Naive B cell (primary cell): ENCODE data around the gene CCDC106. TPM values are rescaled to one million over a fixed set of nuclear protein-coding genes. Genes with fewer than 3 reads are reported as not detected.

Experiments used
- ATAC-seq, 2 donors: fragments of 150-1000 bp; cut with Tn5 transposase; 2 replicates each; pipeline ENCODE4 v1.10.0; 2021; ENCODE audit warnings: low read depth in 2 of 2, mild to moderate bottlenecking in 2 of 2, moderate library complexity in 2 of 2
- DNase-seq: peaks from one replicate; pipeline ENCODE4 v3.0.0; 2022
- H3K27ac Mint-ChIP-seq, 6 donors: one replicate each; pipeline ENCODE4 v1.8.0; 2020 to 2022; ENCODE audit warnings: mild to moderate bottlenecking in 6 of 6, mixed read lengths in 6 of 6, moderate library complexity in 5 of 6, inconsistent platforms in 2 of 6
- H3K27me3 Mint-ChIP-seq, 3 donors: one replicate each; pipeline ENCODE4 v1.8.0; 2021 to 2022; ENCODE audit warnings: mixed read lengths in 3 of 3, mild to moderate bottlenecking in 1 of 3
- H3K36me3 Mint-ChIP-seq, 2 donors: one replicate each; pipeline ENCODE4 v1.8.0; 2020 to 2022; ENCODE audit warnings: mixed read lengths in 2 of 2, inconsistent platforms in 1 of 2, mild to moderate bottlenecking in 1 of 2
- H3K4me1 Mint-ChIP-seq, 3 donors: one replicate each; pipeline ENCODE4 v1.8.0; 2020 to 2022; ENCODE audit warnings: mixed read lengths in 3 of 3, inconsistent platforms in 1 of 3, mild to moderate bottlenecking in 1 of 3, moderate library complexity in 1 of 3
- H3K4me3 Mint-ChIP-seq, 8 donors: one replicate each; pipeline ENCODE4 v1.8.0; 2020 to 2022; ENCODE audit warnings: mild to moderate bottlenecking in 8 of 8, mixed read lengths in 8 of 8, moderate library complexity in 8 of 8, inconsistent platforms in 2 of 8
- H3K9me3 Mint-ChIP-seq, 7 donors: one replicate each; pipeline ENCODE4 v1.8.0; 2020 to 2022; ENCODE audit warnings: mixed read lengths in 7 of 7, mild to moderate bottlenecking in 5 of 7, inconsistent platforms in 2 of 7, moderate library complexity in 1 of 7
- polyA plus RNA-seq, 6 donors: library from polyadenylated mRNA; unstranded; fragments of 300-500 nt; fragmentation: Illumina TruSeq; gene quantifications; one replicate each; pipeline ENCODE4 v1.2.3, GENCODE V29; 2021; ENCODE audit warnings: low read depth in 6 of 6

Gene CCDC106
- polyA plus RNA-seq, 6 donors from 2014 or later, result 8.1 to 13.0 (median 9.7) TPM

DNA sequence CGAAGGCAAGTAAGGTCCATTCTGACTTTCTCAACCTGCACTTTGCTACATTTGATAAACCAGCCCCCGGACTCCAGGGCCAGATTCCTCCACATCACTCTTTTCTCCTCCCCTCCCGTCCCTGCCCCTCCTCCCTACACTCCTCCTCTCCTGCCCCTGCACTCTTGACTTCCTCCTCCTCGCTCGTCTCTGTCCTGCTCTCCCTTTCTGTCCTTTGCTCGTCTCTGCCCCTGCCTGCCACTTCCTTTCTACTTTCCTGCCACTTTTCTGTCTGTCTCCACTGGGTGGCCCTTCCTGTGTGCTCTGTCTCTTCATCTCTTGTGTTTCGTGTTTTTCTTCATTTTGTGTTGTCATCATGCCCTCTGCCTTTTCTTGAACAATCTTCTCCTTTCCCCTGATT is 13.8 kb downstream of the CCDC106 start:
- DNase-seq, result no peak
- no peaks in the 10 kb centered on the region for H3K27me3 Mint-ChIP-seq
- H3K9me3 Mint-ChIP-seq, result no peaks in the 10 kb centered on the region
- H3K4me1 Mint-ChIP-seq, result peaks cover 42 to 59% (median 47%) of the 10 kb centered on the region in 3 donors
- peak overlapping the region in 1 of 6 donors; percentile 84 for H3K27ac Mint-ChIP-seq
- ATAC-seq, result no peak
- H3K36me3 Mint-ChIP-seq, result peaks cover 7 to 38% of the 10 kb centered on the region in 2 donors
- peak overlapping the region in 2 of 8 donors; percentile 62 to 70 for H3K4me3 Mint-ChIP-seq

DNA sequence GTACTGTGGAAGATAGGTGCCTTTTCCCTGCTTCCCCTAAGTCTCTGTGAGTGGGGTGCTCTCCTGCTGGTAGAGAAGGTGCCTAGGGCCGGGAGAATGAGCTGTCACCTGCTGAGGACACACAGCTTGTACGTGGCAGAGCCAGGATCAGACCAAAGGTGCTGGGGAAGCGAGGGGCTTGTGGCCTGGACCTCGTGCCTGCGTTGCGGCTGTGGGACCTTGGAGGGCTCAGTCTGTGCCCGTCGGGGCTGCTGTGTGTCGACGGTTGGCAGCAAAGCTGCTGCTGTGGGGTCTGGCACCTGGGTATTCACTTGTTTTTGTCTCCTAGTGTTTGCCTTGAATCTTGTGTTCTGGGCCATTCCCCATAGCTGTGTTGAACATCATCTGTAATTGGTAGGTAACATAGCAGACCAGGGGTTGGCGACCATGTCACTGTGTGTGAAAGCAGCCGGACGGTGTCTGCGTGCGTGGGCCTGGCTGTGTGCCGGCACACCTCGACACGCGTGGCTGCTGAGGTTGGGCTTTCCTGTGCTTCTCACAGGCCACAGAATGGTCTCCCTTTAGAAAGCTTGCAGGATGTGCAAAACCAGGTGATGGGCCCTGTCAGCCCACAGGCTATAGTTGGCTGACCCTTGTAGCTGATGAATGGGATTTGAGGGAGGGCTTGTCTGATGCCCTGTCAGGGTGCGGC is 16.0 kb downstream of the CCDC106 start:
- Mint-ChIP-seq H3K9me3 (no peaks in the 10 kb centered on the region), H3K27me3 (no peaks in the 10 kb centered on the region), H3K4me3 (no peak overlapping the region), H3K36me3 (peaks cover 7 to 38% of the 10 kb centered on the region in 2 donors), H3K27ac (no peak overlapping the region), H3K4me1 (peaks cover 30 to 53% (median 38%) of the 10 kb centered on the region in 3 donors)
- ATAC-seq, result no peak
- DNase-seq, result no peak

DNA sequence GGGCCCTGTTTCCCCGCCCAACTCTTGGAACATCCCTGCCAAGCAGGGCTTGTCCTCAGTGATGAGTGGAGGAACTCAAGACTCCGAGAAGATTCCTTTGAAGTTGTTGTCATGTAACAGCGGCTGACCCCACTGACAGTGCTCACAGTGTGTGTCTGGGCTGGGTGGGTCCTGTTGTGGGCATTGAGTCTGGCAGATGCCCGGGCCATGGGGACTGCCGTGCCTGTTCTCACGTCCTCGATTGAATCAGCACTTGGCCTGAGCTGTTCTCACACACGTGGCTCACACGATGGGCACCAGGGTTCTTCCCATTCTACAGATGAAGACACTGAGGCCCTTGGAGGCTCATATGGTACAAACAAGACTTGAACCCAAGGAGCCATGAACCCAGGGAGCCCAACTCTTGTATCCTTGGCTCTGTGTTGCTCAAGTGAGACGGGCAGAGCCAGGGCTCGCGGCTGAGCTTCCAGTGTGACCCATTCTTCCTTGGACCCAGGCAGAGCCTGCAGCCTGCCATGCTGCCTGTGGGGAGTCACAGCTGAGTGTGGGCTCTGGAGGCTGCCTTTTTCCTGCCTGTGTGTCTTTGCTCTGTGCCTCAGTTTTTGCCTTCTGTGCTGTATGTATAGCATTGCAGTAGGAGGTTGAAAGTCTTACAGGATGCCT is 18.5 kb downstream of the CCDC106 start:
- DNase-seq (no peak), ATAC-seq (no peak)
- H3K4me3 Mint-ChIP-seq, result no peak overlapping the region
- no peaks in the 10 kb centered on the region for H3K9me3 Mint-ChIP-seq
- peaks cover 7 to 29% of the 10 kb centered on the region in 2 donors for H3K36me3 Mint-ChIP-seq
- H3K27me3 Mint-ChIP-seq, result no peaks in the 10 kb centered on the region
- peak overlapping the region in 2 of 6 donors; percentile 32 to 49 for H3K27ac Mint-ChIP-seq
- H3K4me1 Mint-ChIP-seq, result peaks cover 30 to 54% (median 35%) of the 10 kb centered on the region in 3 donors

DNA sequence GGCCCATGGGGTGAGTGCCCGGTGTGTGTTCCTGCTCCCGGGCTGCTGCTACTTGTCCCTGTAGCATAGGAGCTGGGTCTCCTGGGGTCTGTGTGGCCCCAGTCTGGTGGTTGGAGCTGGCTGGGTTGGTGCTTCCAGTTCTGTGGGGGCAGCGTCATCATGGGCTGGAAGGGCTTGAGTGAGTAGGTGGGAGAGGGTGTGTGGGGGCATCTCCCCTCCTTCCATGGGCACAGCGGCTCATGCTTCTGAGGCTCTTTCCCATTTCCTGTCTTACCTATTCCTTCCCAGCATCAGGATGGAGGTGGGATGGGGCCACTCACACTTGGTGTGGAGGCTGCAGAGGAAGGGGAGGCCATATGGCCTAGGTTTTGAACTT is 19.0 kb downstream of the CCDC106 start:
- Mint-ChIP-seq H3K27ac (peak overlapping the region in 1 of 6 donors; percentile 32), H3K4me3 (peak overlapping the region in 1 of 8 donors; percentile 24), H3K27me3 (no peaks in the 10 kb centered on the region), H3K36me3 (peaks cover 7 to 24% of the 10 kb centered on the region in 2 donors), H3K4me1 (peaks cover 30 to 53% (median 32%) of the 10 kb centered on the region in 3 donors), H3K9me3 (no peaks in the 10 kb centered on the region)
- DNase-seq (no peak), ATAC-seq (no peak)

DNA sequence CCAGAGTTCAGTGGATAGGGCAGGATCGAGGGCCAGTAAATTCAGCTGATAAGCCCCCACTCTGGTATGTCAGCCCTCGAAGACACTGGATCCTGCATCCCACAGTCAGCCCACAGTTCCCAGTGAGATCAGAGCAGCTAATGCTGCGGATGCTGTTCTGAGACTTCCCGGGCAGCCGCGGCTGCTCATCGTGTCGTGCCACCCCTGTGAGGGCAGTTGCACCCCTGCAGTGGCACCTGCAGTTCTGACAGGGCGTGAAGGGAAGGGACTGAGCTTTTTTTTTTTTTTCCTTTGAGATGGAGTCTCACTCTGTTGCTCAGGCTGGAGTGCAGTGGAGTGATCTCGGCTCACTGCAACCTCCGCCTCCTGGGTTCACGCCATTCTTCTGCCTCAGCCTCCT is 19.5 kb downstream of the CCDC106 start:
- peak overlapping the region in 2 of 6 donors; percentile 41 to 49 for H3K27ac Mint-ChIP-seq
- no peak for ATAC-seq
- peaks cover 28 to 53% (median 31%) of the 10 kb centered on the region in 3 donors for H3K4me1 Mint-ChIP-seq
- no peaks in the 10 kb centered on the region for H3K27me3 Mint-ChIP-seq
- H3K4me3 Mint-ChIP-seq, result peak overlapping the region in 1 of 8 donors; percentile 24
- no peaks in the 10 kb centered on the region for H3K9me3 Mint-ChIP-seq
- DNase-seq, result no peak
- peaks cover 7 to 18% of the 10 kb centered on the region in 2 donors for H3K36me3 Mint-ChIP-seq

- no peak for ATAC-seq
- Mint-ChIP-seq H3K4me1 (peaks cover 23 to 49% (median 29%) of the 10 kb centered on the region in 3 donors), H3K27ac (peak overlapping the region in 1 of 6 donors; percentile 41), H3K27me3 (no peaks in the 10 kb centered on the region), H3K4me3 (no peak overlapping the region), H3K36me3 (peaks cover 3 to 14% of the 10 kb centered on the region in 2 donors), H3K9me3 (no peaks in the 10 kb centered on the region)
- DNase-seq, result no peak
These were observed 19.9 kb downstream of the CCDC106 start for GRCh38 chr19:55667958-55668357.

GRCh38 chr19:55668603-55669348 is 20.8 kb downstream of the CCDC106 start:
- H3K9me3 Mint-ChIP-seq, result no peaks in the 10 kb centered on the region
- peaks cover 18 to 47% (median 34%) of the 10 kb centered on the region in 3 donors for H3K4me1 Mint-ChIP-seq
- H3K36me3 Mint-ChIP-seq, result peaks cover 0 to 6% of the 10 kb centered on the region in 2 donors
- no peak for ATAC-seq
- DNase-seq, result no peak
- no peaks in the 10 kb centered on the region for H3K27me3 Mint-ChIP-seq
- no peak overlapping the region for H3K4me3 Mint-ChIP-seq
- H3K27ac Mint-ChIP-seq, result peak overlapping the region in 1 of 6 donors; percentile 36

- no peaks in the 10 kb centered on the region for H3K36me3 Mint-ChIP-seq
These were observed 21.6 kb downstream of the CCDC106 start for GRCh38 chr19:55669418-55670279.

DNA sequence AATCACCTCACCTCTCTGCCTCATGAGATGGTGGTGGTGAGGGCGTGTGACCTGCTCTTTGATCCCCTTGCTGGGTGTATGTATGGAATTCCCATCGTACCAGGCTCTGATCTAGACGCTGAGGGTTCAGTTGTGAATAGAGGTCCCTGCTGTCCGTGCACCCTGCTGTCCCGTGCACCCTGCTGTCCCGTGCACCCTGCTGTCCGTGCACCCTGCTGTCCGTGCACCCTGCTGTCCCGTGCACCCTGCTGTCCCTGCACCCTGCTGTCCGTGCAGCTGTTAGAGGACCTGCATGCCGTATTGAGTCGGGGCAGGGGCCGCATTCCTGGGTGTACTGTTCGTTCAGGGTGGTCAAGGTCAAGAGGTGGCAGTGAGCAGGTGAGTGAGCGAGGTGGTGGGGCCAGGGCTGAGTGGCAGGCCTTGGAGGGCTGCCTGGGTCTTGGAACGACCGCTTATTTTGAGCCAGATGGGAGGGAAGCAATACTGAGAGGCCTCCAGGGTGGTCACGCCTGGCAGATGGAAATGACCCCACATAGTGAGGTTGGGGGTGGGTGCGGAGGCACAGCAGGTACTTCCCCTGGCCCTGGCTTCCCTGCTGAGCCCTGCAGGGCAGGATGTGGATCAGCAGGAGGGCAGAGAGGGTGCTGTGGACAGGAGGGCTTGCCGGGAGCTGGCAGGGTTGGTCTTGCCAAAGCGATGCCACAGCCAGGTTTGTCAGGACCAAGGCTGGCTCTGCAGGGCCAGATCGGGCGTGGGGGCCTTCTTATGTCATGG is 22.5 kb downstream of the CCDC106 start:
- Mint-ChIP-seq H3K9me3 (no peaks in the 10 kb centered on the region), H3K27me3 (no peaks in the 10 kb centered on the region), H3K4me3 (peak overlapping the region in 1 of 8 donors; percentile 69), H3K27ac (peak overlapping the region in 1 of 6 donors; percentile 85), H3K4me1 (peaks cover 25 to 55% (median 34%) of the 10 kb centered on the region in 3 donors), H3K36me3 (peaks cover 0 to 4% of the 10 kb centered on the region in 2 donors)
- DNase-seq (no peak), ATAC-seq (no peak)

More at GRCh38 chr19:55669418-55670279, 21.6 kb downstream of the CCDC106 start:
- H3K4me1 Mint-ChIP-seq, result peaks cover 23 to 51% (median 33%) of the 10 kb centered on the region in 3 donors
- H3K9me3 Mint-ChIP-seq, result no peaks in the 10 kb centered on the region
- H3K27ac Mint-ChIP-seq, result peak overlapping the region in 1 of 6 donors; percentile 36
- ATAC-seq (no peak), DNase-seq (no peak)
- H3K4me3 Mint-ChIP-seq, result peak overlapping the region in 1 of 8 donors; percentile 30
- no peaks in the 10 kb centered on the region for H3K27me3 Mint-ChIP-seq

DNA sequence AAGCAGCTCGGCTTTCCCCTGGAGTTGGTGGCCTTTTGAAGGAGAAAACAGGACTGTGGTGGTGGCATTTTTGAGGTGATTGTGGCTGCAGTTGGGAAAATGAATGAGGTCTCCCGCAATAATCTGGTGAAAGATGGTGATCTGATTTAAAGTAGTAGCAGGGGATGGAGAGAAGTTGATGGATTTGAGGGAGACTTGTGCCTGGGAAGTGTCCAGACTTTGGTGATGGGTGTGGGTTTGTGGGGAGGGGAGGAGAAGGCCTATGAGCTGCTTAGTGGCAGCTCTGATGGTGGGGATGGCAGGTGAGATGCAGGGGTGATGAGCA is 23.0 kb downstream of the CCDC106 start:
- no peak for DNase-seq
- no peak for ATAC-seq
- peaks cover 29 to 57% (median 39%) of the 10 kb centered on the region in 3 donors for H3K4me1 Mint-ChIP-seq
- no peaks in the 10 kb centered on the region for H3K27me3 Mint-ChIP-seq
- peak overlapping the region in 1 of 8 donors; percentile 69 for H3K4me3 Mint-ChIP-seq
- peak overlapping the region in 3 of 6 donors; percentile 36 to 87 (median 82) for H3K27ac Mint-ChIP-seq
- peaks cover 0 to 8% of the 10 kb centered on the region in 2 donors for H3K36me3 Mint-ChIP-seq
- no peaks in the 10 kb centered on the region for H3K9me3 Mint-ChIP-seq

- Mint-ChIP-seq H3K4me3 (peak overlapping the region in 1 of 8 donors; percentile 76), H3K27ac (peak overlapping the region in 5 of 6 donors; percentile 27 to 96 (median 63)), H3K27me3 (no peaks in the 10 kb centered on the region), H3K4me1 (peaks cover 36 to 67% (median 52%) of the 10 kb centered on the region in 3 donors), H3K9me3 (no peaks in the 10 kb centered on the region), H3K36me3 (peaks cover 0 to 15% of the 10 kb centered on the region in 2 donors)
- DNase-seq, result no peak
- ATAC-seq, result no peak
These were observed 24.4 kb downstream of the CCDC106 start for GRCh38 chr19:55672418-55672817.

DNA sequence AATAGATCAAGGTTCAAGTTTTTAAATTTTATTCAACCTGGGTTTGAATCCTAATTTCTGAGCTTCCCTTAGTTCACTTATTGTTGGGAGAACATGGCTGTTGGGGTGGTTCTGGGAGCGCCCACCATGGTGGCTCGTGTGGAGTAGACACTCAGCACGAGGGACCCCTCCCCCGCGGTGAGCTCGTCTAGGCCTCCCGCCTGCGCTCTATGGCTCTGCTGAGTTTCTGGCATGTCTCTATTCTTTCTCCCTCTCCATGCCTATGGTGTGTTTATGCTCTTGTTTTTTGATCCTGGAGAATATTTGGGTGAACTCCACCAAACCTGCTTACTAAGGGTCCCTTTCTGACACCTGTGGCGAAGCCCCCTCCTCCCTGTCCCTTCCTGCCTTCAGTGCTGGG is 25.5 kb downstream of the CCDC106 start:
- H3K4me1 Mint-ChIP-seq, result peaks cover 47 to 70% (median 63%) of the 10 kb centered on the region in 3 donors
- H3K4me3 Mint-ChIP-seq, result peak overlapping the region in 5 of 8 donors; percentile 34 to 83 (median 47)
- DNase-seq (no peak), ATAC-seq (no peak)
- no peaks in the 10 kb centered on the region for H3K27me3 Mint-ChIP-seq
- H3K9me3 Mint-ChIP-seq, result no peaks in the 10 kb centered on the region
- H3K27ac Mint-ChIP-seq, result peak overlapping the region; percentile 86 to 96 (median 88)
- H3K36me3 Mint-ChIP-seq, result peaks cover 3 to 15% of the 10 kb centered on the region in 2 donors
